Right ventricle myocardium superior (tissue), 1 donor: ENCODE measurements around the gene ARHGAP36. TPM values are rescaled to one million over a fixed set of nuclear protein-coding genes. Genes with fewer than 3 reads are reported as not detected.

Experiments used
- ATAC-seq: fragments of 200-7000 bp; cut with Tn5 transposase; one replicate; pipeline ENCODE4 v1.9.1; 2020; ENCODE audit warnings: mild to moderate bottlenecking; ENCODE audit not compliant: poor library complexity
- DNase-seq: peaks from one replicate; pipeline ENCODE4 v3.0.0-alpha.2; 2020
- intact Hi-C: fragments of 100-400 bp; cut with DNase I; formaldehyde crosslinking; loops from one replicate; pipeline ENCODE4 v1.11.2; 2022
- long read RNA-seq: library from polyadenylated mRNA; unstranded; transcript quantifications from one replicate; pipeline ENCODE4 v2.0.0, GENCODE V29; 2021
- total RNA-seq: library from RNA; stranded (reverse); fragmentation: NEBNext Ultra II Directional; extraction: Animal tissue kit (Norgen Biotek cat#: 25700); gene quantifications from one replicate; pipeline ENCODE4 v1.2.1, GENCODE V29; 2021
- donor health status: DM: no; HTN: yes; CAD: no; lungs with severe emphysema.

ARHGAP36 gene, protein sequence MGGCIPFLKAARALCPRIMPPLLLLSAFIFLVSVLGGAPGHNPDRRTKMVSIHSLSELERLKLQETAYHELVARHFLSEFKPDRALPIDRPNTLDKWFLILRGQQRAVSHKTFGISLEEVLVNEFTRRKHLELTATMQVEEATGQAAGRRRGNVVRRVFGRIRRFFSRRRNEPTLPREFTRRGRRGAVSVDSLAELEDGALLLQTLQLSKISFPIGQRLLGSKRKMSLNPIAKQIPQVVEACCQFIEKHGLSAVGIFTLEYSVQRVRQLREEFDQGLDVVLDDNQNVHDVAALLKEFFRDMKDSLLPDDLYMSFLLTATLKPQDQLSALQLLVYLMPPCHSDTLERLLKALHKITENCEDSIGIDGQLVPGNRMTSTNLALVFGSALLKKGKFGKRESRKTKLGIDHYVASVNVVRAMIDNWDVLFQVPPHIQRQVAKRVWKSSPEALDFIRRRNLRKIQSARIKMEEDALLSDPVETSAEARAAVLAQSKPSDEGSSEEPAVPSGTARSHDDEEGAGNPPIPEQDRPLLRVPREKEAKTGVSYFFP
- total RNA-seq = not detected
- long read RNA-seq = 0 reads

DNA sequence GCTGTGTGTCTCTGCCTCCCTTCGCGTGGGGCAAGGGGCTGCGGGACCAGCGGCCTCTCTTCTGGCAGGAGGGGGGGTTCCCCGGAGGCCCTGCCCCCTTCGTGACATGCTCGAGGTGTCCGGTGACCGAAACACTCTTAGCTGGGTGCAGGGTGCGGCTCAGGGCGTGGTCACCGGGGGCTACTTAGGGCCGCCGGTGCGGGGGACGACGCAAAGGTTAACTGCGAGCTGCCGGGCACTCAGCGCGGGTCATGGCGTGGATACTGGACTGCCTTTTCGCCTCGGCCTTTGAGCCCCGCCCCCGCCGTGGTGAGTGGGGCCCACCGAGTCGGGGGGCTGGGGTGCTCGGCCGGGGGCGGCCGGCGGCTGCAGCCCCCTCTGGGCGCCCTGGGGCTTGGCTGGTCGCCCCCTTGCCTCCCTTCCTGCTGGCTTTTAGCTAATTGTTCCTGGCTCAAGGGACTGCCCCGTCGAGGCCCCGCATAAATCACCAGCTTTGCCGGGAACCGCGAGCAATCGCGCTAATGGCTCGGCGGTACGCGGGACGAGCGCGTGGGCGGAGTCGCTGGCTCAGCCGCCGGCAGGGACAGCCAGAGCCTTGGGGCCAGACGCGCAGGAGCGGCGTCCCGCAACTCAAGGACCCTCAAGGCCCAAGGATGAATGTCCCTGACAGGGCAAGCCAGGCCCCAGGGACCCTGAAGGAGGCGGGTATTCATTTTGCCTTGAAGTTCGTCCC lies at the start of gene ARHGAP36:
Gene ARHGAP36, plus strand, starts transcription at position 211 of the 733 bp plus-strand sequence. CDS start 23,320 bp downstream, outside the sequence.
- DNase-seq (no peak), ATAC-seq (no peak)
- intact Hi-C loops = no loop called here

DNA sequence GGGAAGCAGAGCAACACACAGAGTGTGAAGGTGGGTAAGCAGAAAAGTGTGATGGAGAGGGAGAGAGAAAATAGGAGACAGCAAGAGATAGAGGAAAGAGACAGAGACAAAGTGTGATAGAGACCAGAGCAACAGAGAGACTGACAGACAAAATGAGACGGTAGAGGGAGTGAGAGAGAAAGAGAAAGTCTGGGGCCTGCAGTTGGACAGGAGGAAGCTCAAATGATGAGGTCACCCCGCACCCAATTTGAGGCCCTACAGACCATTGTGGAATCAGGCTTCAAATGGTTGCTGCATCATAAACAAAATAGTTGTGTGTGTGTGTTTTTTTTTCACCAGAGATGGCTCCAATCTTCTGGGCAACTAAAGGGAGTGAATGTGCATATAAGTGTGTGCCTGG lies 48.0 kb upstream of the ARHGAP36 start:
- DNase-seq (no peak), ATAC-seq (no peak)
- intact Hi-C loops = no loop called here

DNA sequence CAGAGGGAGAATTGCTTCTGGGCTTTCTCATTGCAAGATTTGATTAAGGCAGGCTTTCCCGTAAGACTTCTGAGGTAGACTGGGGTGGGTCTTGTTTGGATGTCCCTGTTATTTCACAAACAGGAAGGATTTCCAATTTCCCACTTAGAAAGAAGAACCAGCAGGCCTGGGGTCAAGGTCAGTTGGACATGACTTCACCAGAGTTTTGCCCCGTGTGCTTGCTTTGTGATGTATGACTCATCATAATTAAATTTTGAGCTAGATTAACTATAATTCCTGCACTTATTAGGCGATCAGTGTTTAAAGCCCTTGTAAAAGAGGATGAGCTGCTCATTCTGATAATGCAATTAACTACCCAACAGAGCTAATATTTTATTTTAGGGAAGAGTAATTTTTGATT lies 32.8 kb upstream of the ARHGAP36 start:
- DNase-seq (no peak), ATAC-seq (no peak)
- intact Hi-C loops = no loop called here

DNA sequence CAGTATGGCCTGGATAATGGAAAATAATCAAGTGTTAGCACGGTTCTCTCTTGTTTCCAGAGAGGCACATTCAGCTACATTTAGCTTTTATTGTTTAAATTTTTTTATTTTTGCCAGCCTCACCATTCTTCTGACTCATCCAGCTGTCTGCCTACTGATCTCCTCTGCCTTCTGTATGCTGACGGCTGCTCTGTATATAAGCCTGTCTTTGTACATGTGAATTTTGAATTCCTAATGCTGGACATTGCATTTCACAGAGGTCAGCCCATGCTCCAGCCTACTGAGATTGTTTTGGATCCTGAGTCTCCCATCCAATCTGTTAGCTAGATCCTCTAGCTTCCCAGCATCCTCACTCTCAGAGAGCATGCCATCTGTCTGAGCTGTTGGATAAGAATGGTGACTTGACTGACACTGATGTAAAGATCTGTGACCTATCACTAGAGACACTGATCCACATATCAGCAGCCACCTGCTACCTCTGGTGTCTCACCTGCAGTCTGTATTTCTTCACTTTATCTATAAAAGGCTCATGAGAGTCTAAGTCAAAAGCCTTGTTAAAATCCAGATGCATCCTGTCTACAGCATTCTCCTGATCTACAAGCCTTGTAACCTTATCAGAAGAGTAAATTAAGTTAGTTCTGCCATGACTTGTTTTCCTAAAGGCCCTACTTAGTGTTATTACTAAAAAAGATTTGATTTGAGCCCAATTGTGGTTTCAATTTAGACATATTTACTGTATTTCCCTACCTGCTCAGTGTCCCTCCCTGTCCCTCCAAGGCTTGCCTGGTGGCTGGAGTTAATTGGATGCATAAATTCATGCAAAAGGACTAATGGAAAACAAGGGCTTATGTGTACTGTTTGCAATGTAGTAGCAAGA lies 25.6 kb upstream of the ARHGAP36 start:
- no peak for ATAC-seq
- intact Hi-C loops = no loop called here

DNA sequence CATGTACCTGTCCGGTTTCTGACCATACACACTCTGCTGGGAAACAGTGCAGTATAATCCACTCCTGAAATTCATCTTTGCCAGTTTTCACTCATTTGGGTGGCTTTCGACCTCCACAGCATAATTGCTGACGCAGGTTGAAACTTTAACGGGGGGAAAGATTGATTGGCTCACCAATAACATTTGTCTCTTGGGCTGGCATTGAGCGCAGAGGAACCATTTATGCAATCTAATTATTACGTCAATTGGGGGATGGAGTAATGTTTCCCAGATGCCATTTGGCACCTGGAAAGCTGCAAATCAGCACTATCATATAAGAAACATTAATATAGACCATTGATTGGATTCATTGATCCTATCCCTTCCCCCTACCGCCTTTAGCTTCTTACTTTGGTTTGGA lies 24.1 kb upstream of the ARHGAP36 start:
- intact Hi-C loops = no loop called here
- DNase-seq = no peak
- no peak for ATAC-seq

More for the DNA sequence above, 25.6 kb upstream of the ARHGAP36 start:
- no peak for DNase-seq

DNA sequence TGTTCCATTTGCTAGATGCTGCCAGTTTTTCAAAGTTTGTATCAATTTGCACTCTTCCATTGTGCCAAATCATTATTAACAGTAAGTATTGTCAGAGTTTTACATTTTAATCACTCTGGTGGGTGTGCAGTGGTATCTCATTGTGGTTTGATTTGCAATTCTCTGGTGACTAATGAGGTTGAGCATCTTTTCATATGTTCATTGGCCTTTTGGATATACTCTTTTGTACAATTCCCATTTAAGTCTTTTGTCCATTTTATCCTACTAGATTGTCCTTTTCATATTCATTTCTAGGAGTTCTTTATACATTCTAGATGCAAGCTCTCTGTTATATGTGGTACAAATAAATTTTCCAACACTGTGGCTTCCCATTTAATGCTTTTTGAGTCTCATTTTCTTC lies 17.4 kb upstream of the ARHGAP36 start:
- no peak for ATAC-seq
- DNase-seq = no peak
- intact Hi-C loops = no loop called here

DNA sequence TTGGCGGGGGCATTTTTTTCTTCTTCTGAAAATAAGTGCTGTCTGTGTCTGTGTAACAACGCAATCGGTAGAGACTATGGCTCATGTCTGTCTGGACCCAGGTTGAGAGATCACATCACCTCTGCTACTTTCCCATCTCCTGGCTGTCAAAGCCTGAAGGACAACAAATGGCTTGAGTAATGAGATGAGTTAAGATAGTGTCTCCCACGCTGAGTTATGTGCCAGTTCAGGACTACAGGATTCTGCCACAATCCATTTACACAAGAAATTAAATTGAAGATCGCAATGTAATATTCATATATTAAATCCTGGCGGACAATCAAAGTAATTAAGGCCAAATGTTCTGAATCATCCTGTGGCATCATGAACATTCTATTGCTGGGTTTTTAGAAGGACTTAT lies 16.5 kb upstream of the ARHGAP36 start:
- DNase-seq (no peak), ATAC-seq (no peak)
- intact Hi-C loops = no loop called here

DNA sequence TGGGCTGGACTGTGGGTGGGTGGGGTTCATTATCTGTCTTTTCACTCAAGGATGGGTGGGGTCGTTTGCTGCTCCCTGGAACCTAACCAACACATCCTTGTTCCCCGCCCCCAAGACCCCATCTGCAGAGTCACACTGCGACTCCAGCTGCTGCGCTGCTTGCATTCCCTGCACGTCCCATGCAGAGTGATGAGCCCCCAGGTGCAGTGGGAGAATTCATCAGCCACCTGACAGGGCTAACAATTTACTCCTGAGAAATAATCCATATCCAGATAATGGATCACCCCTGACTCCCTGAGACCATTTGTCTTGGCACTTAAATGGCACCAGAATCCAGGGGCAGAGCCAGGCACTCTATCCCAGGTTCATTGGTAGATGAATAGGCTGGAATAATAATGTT lies 12.4 kb upstream of the ARHGAP36 start:
- intact Hi-C loops = no loop called here
- no peak for DNase-seq
- ATAC-seq = no peak

DNA sequence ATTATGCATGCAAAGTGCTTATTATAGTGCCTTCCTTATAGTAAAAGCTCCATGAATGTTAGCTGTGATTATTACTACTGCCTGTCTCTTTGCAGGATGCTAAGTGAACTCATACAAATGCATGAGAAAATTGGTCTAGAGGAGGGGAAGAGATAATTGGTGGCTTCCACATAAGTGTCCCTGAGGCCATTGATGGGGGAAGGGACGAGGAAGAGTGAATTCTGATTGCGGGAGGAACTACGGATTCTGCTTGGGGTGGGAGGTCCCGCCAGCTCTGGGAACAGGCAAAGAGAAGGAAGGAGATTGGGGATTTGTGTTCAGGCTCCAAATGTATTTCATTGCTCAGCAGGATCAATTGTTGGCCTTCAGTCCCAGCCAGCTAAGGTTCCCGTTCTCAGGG lies 11.6 kb upstream of the ARHGAP36 start:
- intact Hi-C loops = no loop called here
- no peak for ATAC-seq
- DNase-seq = no peak

DNA sequence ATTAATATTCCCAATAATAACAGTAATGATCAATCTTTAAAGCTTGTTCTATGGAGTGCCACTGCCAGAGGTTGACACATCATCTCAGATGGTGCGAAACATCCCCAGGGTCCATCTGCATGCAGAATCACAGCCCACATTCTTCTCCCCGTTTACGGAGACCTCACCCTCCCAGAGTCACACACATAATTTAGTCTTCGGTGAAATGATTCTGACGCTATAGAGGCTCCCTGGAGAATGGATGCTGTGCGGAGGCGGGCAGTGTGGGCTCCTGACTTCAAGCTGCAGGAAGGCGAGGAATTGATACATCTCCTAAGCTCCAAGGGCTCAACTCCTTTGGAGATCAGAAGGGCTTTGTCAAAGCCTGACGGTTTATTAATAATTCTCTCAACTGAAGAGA lies 11.0 kb upstream of the ARHGAP36 start:
- ATAC-seq (no peak), DNase-seq (no peak)
- intact Hi-C loops = no loop called here

DNA sequence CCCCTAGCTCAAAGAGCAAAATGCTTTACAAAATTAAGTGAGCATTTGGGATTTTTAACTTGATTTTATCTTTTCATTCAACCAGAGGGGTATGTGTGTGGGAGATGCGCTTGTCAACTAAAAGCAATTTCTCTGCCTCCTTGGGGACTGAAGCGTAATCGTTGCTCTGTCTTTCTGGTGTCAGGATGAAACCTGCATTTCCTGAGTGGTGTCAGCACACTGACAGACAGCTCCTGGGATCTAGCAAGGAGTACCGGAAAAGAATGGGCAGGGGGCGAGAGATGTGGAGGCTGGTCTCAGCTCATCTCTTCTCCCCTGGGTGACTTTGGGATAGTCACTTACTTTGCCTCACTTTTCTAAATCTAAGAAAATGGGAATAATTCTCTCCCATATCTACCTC lies 5.1 kb upstream of the ARHGAP36 start:
- DNase-seq (no peak), ATAC-seq (no peak)
- intact Hi-C loops = no loop called here

DNA sequence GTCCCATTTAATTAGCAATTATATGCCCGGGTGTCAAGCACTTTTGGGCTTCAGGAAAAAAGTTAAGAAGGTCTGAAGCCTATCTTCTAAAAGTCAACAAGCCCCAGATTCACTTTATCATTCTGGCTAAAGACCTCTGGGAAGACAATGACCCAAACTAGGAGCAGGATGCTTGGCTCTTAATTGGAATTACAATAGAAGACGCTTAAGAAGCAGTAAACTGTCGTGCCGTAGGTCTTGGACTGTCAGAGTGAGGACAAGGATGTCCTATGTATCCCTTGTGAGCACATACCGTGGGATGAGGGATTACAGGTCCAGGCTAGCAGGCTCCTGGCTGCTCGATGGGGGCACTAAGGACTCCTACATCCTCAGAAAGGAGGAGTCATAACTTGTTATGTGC lies 3.2 kb upstream of the ARHGAP36 start:
- ATAC-seq (no peak), DNase-seq (no peak)
- intact Hi-C loops = no loop called here

DNA sequence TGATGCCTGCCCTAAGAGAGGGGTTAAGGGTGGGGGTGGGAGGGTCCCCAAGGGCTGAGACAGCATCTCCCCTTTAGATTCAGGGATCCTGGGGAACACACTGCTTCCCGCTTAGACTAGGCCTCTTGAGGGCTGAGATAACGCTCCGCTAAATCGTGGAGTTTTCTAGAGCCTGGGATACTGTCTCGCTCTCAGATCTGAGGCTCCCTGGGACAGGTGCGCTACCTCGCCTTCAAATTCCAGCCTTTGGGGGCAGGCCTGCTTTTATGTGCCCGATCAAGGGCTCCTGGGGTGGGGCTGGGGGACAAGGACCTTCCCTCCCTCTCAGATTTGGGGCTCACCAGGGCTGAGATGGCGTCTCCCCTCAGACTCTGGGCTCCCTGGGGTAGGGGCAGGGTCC lies 440 bp upstream of the ARHGAP36 start:
- intact Hi-C loops = no loop called here
- ATAC-seq (no peak), DNase-seq (no peak)

DNA sequence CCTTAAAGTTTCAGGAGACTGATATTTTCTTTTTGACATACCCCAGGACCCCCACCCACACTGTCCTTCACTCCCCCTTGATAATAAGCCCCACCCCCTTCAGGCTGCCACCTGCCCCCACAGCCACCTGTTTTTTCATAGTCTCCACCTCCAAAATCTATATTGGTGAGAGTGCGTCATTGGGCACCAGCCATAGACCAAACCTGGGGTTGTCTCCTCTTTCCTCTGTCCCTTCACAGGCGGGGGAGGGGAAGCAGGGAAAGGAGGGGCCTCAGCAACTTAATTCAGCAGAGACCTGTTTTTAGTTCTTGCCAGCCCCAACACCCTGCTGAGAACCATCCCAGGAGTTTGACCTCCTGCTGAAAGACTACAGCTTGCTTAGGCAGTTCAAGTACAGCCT lies 1.1 kb downstream of the ARHGAP36 start:
- no peak for ATAC-seq

DNA sequence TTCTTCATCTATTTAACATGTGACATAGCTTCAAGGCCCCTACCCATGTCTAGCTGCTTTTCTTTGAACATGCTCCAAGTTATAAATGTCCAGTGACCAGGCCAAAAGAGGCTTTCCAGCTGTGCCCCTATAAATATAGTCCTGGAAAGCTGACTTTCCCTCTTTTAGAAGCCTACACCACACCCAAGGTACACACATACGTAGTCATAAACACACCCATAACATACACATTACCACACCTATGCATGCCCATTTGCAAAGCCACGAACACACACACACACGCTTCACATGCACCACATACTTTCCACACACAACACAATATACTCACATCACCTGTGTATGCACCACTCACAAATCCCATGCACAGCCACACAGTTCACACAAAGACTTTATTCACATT lies 2.0 kb downstream of the ARHGAP36 start:
- DNase-seq = no peak
- ATAC-seq = no peak
- intact Hi-C loops = no loop called here

More for the DNA sequence above, 1.1 kb downstream of the ARHGAP36 start:
- no peak for DNase-seq
- intact Hi-C loops = no loop called here

DNA sequence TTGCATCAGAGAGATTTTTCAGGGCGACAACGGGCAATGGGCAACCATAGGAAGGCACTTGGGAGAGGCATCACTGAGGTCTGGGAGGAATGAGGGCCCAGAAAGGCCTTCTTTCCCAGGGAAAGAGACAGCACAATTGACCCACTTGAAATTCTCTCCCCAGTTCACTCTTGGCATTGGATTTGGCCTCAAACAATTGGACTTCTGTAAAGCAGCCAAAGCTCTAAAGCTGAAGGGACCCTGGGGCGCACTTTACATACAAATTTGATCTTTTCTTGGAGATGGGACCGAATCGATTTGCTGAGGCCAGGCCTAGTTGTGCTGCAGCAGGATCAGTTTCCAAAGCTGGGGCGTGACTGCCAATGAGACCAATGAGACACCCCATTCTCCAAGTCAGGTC lies 3.2 kb downstream of the ARHGAP36 start:
- intact Hi-C loops = no loop called here
- DNase-seq (no peak), ATAC-seq (no peak)

DNA sequence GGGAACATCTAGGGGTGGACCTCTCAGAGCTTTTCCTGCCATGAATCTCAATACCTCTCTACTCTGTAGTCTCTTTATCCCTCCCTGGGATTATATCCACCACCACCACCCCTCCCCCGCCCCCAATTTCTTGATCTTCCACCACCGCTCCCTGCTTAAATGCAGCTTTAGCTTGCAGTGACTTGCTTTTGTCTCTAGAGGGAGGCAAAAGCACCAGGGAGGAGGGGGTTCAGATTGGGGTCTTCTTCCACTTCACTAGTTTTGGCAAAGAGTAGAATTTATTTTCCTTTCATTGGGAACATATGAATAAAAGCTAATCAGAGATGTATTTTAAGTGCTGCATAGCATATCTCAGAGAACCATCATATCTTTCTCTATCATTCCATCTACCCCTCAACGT lies 5.5 kb downstream of the ARHGAP36 start:
- DNase-seq (no peak), ATAC-seq (no peak)
- intact Hi-C loops = no loop called here

DNA sequence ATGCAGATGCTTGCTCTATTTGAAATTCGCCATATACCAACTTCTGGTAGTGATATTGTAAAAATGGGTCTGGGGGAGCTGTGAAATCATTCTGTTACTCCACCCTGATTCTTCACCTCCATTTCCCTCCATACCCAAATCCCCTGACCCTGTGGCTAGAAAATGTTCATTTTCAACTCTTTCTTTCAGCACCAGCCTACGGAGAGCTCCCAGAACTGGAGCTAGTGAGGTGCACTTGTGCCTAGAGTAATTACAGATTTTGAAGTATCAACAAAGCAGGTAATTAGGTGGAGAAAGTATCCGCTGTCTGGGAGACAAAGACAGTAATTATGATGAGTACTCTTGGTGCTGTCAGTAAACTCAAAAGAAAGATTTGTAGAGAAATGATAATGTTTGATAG lies 8.1 kb downstream of the ARHGAP36 start:
- DNase-seq (no peak), ATAC-seq (no peak)
- intact Hi-C loops = no loop called here

DNA sequence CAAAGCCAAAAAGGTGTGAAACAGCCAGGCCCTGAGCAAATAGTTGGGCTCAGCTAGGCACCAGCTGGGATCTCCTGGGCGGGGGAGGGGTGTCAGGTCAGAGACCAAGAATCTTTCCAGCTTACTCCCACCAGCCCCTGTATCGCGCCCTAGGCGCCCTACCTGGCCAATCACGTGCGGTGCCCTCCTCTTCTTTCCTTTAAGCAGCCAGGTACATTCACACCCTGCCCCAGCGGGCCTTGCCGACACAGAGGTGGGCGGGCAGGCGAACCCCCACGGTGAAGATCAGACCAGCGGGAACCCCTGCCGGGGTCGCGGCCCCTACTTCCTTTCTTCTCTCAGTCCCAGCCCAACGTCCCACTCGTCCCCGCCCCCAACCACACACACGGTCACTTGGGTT lies 9.1 kb downstream of the ARHGAP36 start:
- intact Hi-C loops = no loop called here
- no peak for ATAC-seq
- DNase-seq = no peak
